Loucy (cell line): Measurements from ENCODE around the gene FAM81A.

ENCODE experiments used
- H2AFZ ChIP-seq: fragments of 200-600 bp; sonication (generic); 2 replicates; pipeline ENCODE4 v1.6.0; 2016; ENCODE audit warnings: antibody characterized with exemption, mild to moderate bottlenecking, low read length, moderate library complexity
- H3F3A ChIP-seq: fragments of 200-600 bp; 2 replicates; pipeline ENCODE4 v1.6.0; 2016; ENCODE audit warnings: antibody characterized with exemption, low read depth, mild to moderate bottlenecking
- H3K27me3 ChIP-seq: fragments of 200-600 bp; sonication (generic); 2 replicates; pipeline ENCODE4 v1.6.1; 2014; ENCODE audit warnings: low read length, mild to moderate bottlenecking; ENCODE audit not compliant: insufficient read depth, poor library complexity, severe bottlenecking
- H3K36me3 ChIP-seq: fragments of 200-600 bp; sonication (generic); 2 replicates; pipeline ENCODE4 v1.6.1; 2016; ENCODE audit warnings: low read length; ENCODE audit not compliant: insufficient read depth
- H3K4me1 ChIP-seq: fragments of 200-600 bp; sonication (generic); 2 replicates; pipeline ENCODE4 v1.5.1; 2014; ENCODE audit warnings: low read length, mild to moderate bottlenecking; ENCODE audit not compliant: insufficient read depth, poor library complexity, severe bottlenecking
- H3K4me2 ChIP-seq: fragments of 200-600 bp; sonication (generic); 2 replicates; pipeline ENCODE4 v1.6.0; 2014; ENCODE audit warnings: antibody characterized with exemption, low read length, low read depth, mild to moderate bottlenecking; ENCODE audit not compliant: poor library complexity, severe bottlenecking
- H3K4me3 ChIP-seq: fragments of 200-600 bp; sonication (generic); 2 replicates; pipeline ENCODE4 v1.5.1; 2014; ENCODE audit warnings: low read length, mild to moderate bottlenecking, mixed read lengths; ENCODE audit not compliant: poor library complexity, severe bottlenecking
- H3K79me2 ChIP-seq: fragments of 200-600 bp; sonication (generic); 2 replicates; pipeline ENCODE4 v1.6.1; 2014; ENCODE audit warnings: low read length; ENCODE audit not compliant: insufficient read depth
- H3K9ac ChIP-seq: fragments of 200-600 bp; sonication (generic); 2 replicates; pipeline ENCODE4 v1.6.0; 2014; ENCODE audit warnings: mild to moderate bottlenecking, low read depth, low read length, moderate library complexity; ENCODE audit not compliant: poor library complexity, severe bottlenecking
- H3K9me2 ChIP-seq: fragments of 200-600 bp; sonication (generic); replicated peaks from 2 replicates; pipeline ENCODE4 v1.6.1; 2016; ENCODE audit warnings: low read depth, low read length, mixed read lengths
- H3K9me3 ChIP-seq: fragments of 200-600 bp; sonication (generic); 2 replicates; pipeline ENCODE4 v1.6.1; 2014; ENCODE audit warnings: mild to moderate bottlenecking, antibody characterized with exemption, low read length, low read depth; ENCODE audit not compliant: insufficient read depth
- H4K20me1 ChIP-seq: fragments of 200-600 bp; sonication (generic); 2 replicates; pipeline ENCODE4 v1.6.0; 2014; ENCODE audit warnings: antibody characterized with exemption, low read length, mild to moderate bottlenecking; ENCODE audit not compliant: insufficient read depth, poor library complexity, severe bottlenecking
- EZH2phosphoT487 ChIP-seq: fragments of 200-600 bp; IDR thresholded peaks from 2 replicates; pipeline ENCODE4 v1.6.1; 2018; ENCODE audit warnings: antibody characterized with exemption, mild to moderate bottlenecking, moderate library complexity, borderline replicate concordance
- TF ChIP-seq, protein P1 (sequence below): fragments of 200-600 bp; sonication (generic); conservative IDR thresholded peaks from 2 replicates; pipeline ENCODE4 v1.5.1; 2014; ENCODE audit warnings: mild to moderate bottlenecking, antibody characterized with exemption, low read length

The FAM81A gene

GRCh38 chr15:59549301-59550185, 111.6 kb downstream of the FAM81A start:
- Histone ChIP-seq H3K9me2 (no peaks in the 10 kb centered on the region), H3K36me3 (no peaks in the 10 kb centered on the region), H3K4me1 (no peaks in the 10 kb centered on the region), H3K9me3 (no peaks in the 10 kb centered on the region), H3K9ac (no peak overlapping the region), H3F3A (no peaks in the 10 kb centered on the region), H3K4me3 (no peak overlapping the region), H3K4me2 (no peak overlapping the region), H2AFZ (no peak overlapping the region), H3K79me2 (no peaks in the 10 kb centered on the region), H4K20me1 (no peaks in the 10 kb centered on the region), H3K27me3 (peaks cover 6% of the 10 kb centered on the region)
- no peak for TF ChIP-seq EZH2phosphoT487
- TF ChIP-seq, protein P1, sequence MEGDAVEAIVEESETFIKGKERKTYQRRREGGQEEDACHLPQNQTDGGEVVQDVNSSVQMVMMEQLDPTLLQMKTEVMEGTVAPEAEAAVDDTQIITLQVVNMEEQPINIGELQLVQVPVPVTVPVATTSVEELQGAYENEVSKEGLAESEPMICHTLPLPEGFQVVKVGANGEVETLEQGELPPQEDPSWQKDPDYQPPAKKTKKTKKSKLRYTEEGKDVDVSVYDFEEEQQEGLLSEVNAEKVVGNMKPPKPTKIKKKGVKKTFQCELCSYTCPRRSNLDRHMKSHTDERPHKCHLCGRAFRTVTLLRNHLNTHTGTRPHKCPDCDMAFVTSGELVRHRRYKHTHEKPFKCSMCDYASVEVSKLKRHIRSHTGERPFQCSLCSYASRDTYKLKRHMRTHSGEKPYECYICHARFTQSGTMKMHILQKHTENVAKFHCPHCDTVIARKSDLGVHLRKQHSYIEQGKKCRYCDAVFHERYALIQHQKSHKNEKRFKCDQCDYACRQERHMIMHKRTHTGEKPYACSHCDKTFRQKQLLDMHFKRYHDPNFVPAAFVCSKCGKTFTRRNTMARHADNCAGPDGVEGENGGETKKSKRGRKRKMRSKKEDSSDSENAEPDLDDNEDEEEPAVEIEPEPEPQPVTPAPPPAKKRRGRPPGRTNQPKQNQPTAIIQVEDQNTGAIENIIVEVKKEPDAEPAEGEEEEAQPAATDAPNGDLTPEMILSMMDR: no peak

GRCh38 chr15:59550530-59550929, 112.5 kb downstream of the FAM81A start:
- Histone ChIP-seq H3K9me3 (no peaks in the 10 kb centered on the region), H3K4me2 (no peak overlapping the region), H2AFZ (no peak overlapping the region), H3K4me3 (no peak overlapping the region), H3K4me1 (no peaks in the 10 kb centered on the region), H4K20me1 (no peaks in the 10 kb centered on the region), H3K36me3 (no peaks in the 10 kb centered on the region), H3F3A (no peaks in the 10 kb centered on the region), H3K27me3 (peaks cover 6% of the 10 kb centered on the region), H3K9ac (no peak overlapping the region), H3K9me2 (no peaks in the 10 kb centered on the region), H3K79me2 (no peaks in the 10 kb centered on the region)
- TF ChIP-seq, protein P1: no peak

DNA sequence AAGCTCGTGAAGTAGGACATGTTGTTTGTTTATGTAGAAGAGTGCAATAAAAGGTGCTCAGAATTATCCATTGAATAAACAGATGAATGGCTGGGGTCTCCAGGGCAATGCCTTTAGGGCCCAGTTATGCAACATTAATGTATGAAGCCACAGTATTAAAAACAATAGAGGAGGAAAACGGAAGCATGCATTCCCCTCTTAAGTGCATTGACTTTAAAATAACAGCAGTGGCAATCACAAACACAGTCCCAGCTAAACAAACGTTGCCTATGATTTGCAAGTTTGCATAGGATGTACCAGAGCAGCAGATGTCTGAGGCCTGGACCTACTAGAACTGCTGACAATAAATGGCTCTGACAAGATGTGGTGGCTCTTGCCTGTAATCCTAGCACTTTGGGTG, 113.0 kb downstream of the FAM81A start:
- H4K20me1 ChIP-seq: no peaks in the 10 kb centered on the region
- no peaks in the 10 kb centered on the region for H3F3A ChIP-seq
- no peak for TF ChIP-seq EZH2phosphoT487
- TF ChIP-seq, protein P1: no peak
- H3K4me1 ChIP-seq: no peaks in the 10 kb centered on the region
- H3K36me3 ChIP-seq: no peaks in the 10 kb centered on the region
- peaks cover 6% of the 10 kb centered on the region for H3K27me3 ChIP-seq
- no peaks in the 10 kb centered on the region for H3K9me3 ChIP-seq
- H3K4me2 ChIP-seq: no peak overlapping the region
- H3K9me2 ChIP-seq: no peaks in the 10 kb centered on the region
- no peak overlapping the region for H3K9ac ChIP-seq
- H3K79me2 ChIP-seq: no peaks in the 10 kb centered on the region
- no peak overlapping the region for H2AFZ ChIP-seq
- H3K4me3 ChIP-seq: no peak overlapping the region
